Stimulated activated CD8-positive, alpha-beta memory T cell treated with anti-CD3 and anti-CD28 coated beads, Interleukin-15, amount 100 ng/mL, for 1 hour (primary cell): Measurements from ENCODE around the gene HOXB6.

Experiments used
- DNase-seq: peaks from one replicate; pipeline ENCODE4 v3.0.0-alpha.2; 2020; ENCODE audit warnings: low read depth

HOXB6 gene

GRCh38 chr17:48621410-48622392, 16.9 kb upstream of the HOXB6 start:
- DNase-seq = no peak

GRCh38 chr17:48620461-48621139, 15.8 kb upstream of the HOXB6 start:
- no peak for DNase-seq

- DNase-seq = no peak
These were observed 15.2 kb upstream of the HOXB6 start for GRCh38 chr17:48619826-48620449.

GRCh38 chr17:48618256-48618896, 13.6 kb upstream of the HOXB6 start:
- DNase-seq = peak; percentile 75

- no peak for DNase-seq
These were observed 12.9 kb upstream of the HOXB6 start for GRCh38 chr17:48617471-48618255.

- DNase-seq = no peak
These were observed 12.1 kb upstream of the HOXB6 start for GRCh38 chr17:48616717-48617470.

GRCh38 chr17:48615963-48616716, 11.4 kb upstream of the HOXB6 start:
- no peak for DNase-seq

GRCh38 chr17:48615047-48615962, 10.5 kb upstream of the HOXB6 start, which contains the start of gene HOXB8:
Gene HOXB8, minus strand, starts transcription at chr17:48615292. Its CDS starts 588 bp downstream, at chr17:48614704.
- DNase-seq = no peak

GRCh38 chr17:48613862-48614694, 9.3 kb upstream of the HOXB6 start:
- DNase-seq = no peak

- no peak for DNase-seq
These were observed 8.3 kb upstream of the HOXB6 start for GRCh38 chr17:48612854-48613691.

GRCh38 chr17:48612456-48612853, 7.7 kb upstream of the HOXB6 start:
- DNase-seq = no peak

GRCh38 chr17:48611681-48612455, 7.1 kb upstream of the HOXB6 start:
- no peak for DNase-seq

- DNase-seq = no peak
These were observed 6.4 kb upstream of the HOXB6 start for GRCh38 chr17:48611213-48611612.

GRCh38 chr17:48610282-48611211, 5.8 kb upstream of the HOXB6 start, which contains the start of gene HOXB7:
Gene HOXB7, minus strand, starts transcription at chr17:48611017. Its CDS starts 99 bp downstream, at chr17:48610918.
- no peak for DNase-seq
